K562 (cell line): ENCODE data around the gene CEP41. TPM values are rescaled to one million over a fixed set of nuclear protein-coding genes. Genes with fewer than 3 reads are reported as not detected.

Experiments used
- E2F8 ChIP-seq: fragments of 450-650 bp; IDR thresholded peaks from 2 replicates; pipeline ENCODE4 v1.7.1; 2018; ENCODE audit warnings: mild to moderate bottlenecking, low read depth; ENCODE audit not compliant: partially characterized antibody
- FOXK2 ChIP-seq, 2 experiments: fragments of 450-650 bp; IDR thresholded peaks in 1 of 2; conservative IDR thresholded peaks in 1 of 2; 2 replicates each; pipeline ENCODE4 v1.6.1; 2016; ENCODE audit warnings: low read depth in 2 of 2, mild to moderate bottlenecking in 1 of 2
- MNT ChIP-seq, 2 experiments: fragments of 450-650 bp; conservative IDR thresholded peaks; 2 replicates each; pipeline ENCODE4 v1.6.1; 2017; ENCODE audit warnings: mild to moderate bottlenecking in 2 of 2, moderate library complexity in 2 of 2
- ZNF146 ChIP-seq: IDR thresholded peaks from one replicate; pipeline ENCODE4 v1.6.1; 2018; ENCODE audit warnings: missing compliant biosample characterization; ENCODE audit not compliant: unreplicated experiment
- ZNF24 ChIP-seq: fragments of 450-650 bp; IDR thresholded peaks from 2 replicates; pipeline ENCODE4 v1.6.1; 2016
- ZNF277 ChIP-seq: fragments of 250-450 bp; sonication (Bioruptor Pico); IDR thresholded peaks from 2 replicates; pipeline ENCODE4 v1.8.0; 2022; ENCODE audit warnings: inconsistent platforms, mild to moderate bottlenecking, moderate library complexity, borderline replicate concordance
- polyA plus RNA-seq, 8 experiments: library from polyadenylated mRNA; depleted of rRNA in 4 of 8; stranded (reverse) in 5 of 8; unstranded in 3 of 8; fragments of >200 nt; fragmentation: Nextera tagmentation in 2 of 8; fragmentation: Illumina TruSeq in 1 of 8; extraction: Ambion mirVana in 2 of 8; extraction: Trizol in 1 of 8; gene quantifications; 2 replicates each; pipeline versions ENCODE4 v1.2.1 to v1.2.3, GENCODE V29; 2011 to 2014; ENCODE audit warnings: inconsistent platforms in 1 of 8, missing spikeins in 1 of 8
- total RNA-seq, 7 experiments: library from RNA; depleted of rRNA in 6 of 7; stranded (reverse); fragments of >200 nt in 6 of 7; fragmentation: Illumina TruSeq in 2 of 7; extraction: Trizol in 2 of 7; gene quantifications; 2 replicates each; pipeline versions ENCODE4 v1.2.1 to v1.2.3, GENCODE V29; 2011 to 2021; ENCODE audit warnings: low replicate concordance in 1 of 7

CEP41 gene
- total and polyA plus RNA-seq, 9 of the 15 experiments (the other 6 are each of a cell fraction or from before 2014, with no cell fraction given), result 1.5 to 15.5 (median 6.4) TPM

GRCh38 chr7:130369110-130369711, 71.6 kb downstream of the CEP41 start (continued):
- TF ChIP-seq E2F8 (no peak), FOXK2 (conservative IDR thresholded peaks at IDR 0.05 in 1 of 2, IDR thresholded peaks at IDR 0.05 in 1 of 2; ENCODE audit: low read depth in 2 of 2) (peak in 1 of 2 experiments; percentile 33; a peak in 1 of 4 replicates), ZNF24 (no peak), ZNF146 (CRISPR knock-in tag) (no peak), ZNF277 (CRISPR knock-in tag) (no peak), MNT (conservative IDR thresholded peaks at IDR 0.05) (no peak)
